ENCODE data around the gene PDAP1.
"Not testable (repeated sequence)": the region's sequence is repeated elsewhere in the genome, so short reads cannot be mapped to it uniquely, and the experiment has no call there.

Gene PDAP1

GRCh38 chr7:99380032-99380822 is 28.2 kb downstream of the PDAP1 start:
- H3K4me1 ChIP-seq (ENCODE audit: control insufficient read depth, insufficient read depth, low read length), result peaks cover 20% of the 10 kb centered on the region

GRCh38 chr7:99379693-99380031 is 28.7 kb downstream of the PDAP1 start:
- H3K27me3 ChIP-seq (ENCODE audit: control insufficient read depth, insufficient read depth, low read length); H3K36me3 ChIP-seq (ENCODE audit: control insufficient read depth, insufficient read depth, low read length); H3K9me3 ChIP-seq (ENCODE audit: control insufficient read depth, low read length); H3K4me3 ChIP-seq (ENCODE audit: low read length): not testable (repeated sequence)
- H3K9ac ChIP-seq (ENCODE audit: low read length), result peak overlapping the region; percentile 59
- peaks cover 20% of the 10 kb centered on the region for H3K4me1 ChIP-seq (ENCODE audit: control insufficient read depth, insufficient read depth, low read length)

More at GRCh38 chr7:99380032-99380822, 28.2 kb downstream of the PDAP1 start:
- Histone ChIP-seq H3K27me3 (ENCODE audit: control insufficient read depth, insufficient read depth, low read length) (no peaks in the 10 kb centered on the region), H3K4me3 (ENCODE audit: low read length) (no peak overlapping the region), H3K9me3 (ENCODE audit: control insufficient read depth, low read length) (no peaks in the 10 kb centered on the region), H3K9ac (ENCODE audit: low read length) (peak overlapping the region; percentile 59), H3K36me3 (ENCODE audit: control insufficient read depth, insufficient read depth, low read length) (no peaks in the 10 kb centered on the region)

- Histone ChIP-seq H3K9ac (ENCODE audit: low read length) (peak overlapping the region; percentile 59), H3K36me3 (ENCODE audit: control insufficient read depth, insufficient read depth, low read length) (no peaks in the 10 kb centered on the region), H3K4me1 (ENCODE audit: control insufficient read depth, insufficient read depth, low read length) (peaks cover 20% of the 10 kb centered on the region), H3K4me3 (ENCODE audit: low read length) (no peak overlapping the region), H3K9me3 (ENCODE audit: control insufficient read depth, low read length) (no peaks in the 10 kb centered on the region), H3K27me3 (ENCODE audit: control insufficient read depth, insufficient read depth, low read length) (no peaks in the 10 kb centered on the region)
These were observed 29.3 kb downstream of the PDAP1 start for GRCh38 chr7:99379043-99379577.

- H3K9me3 ChIP-seq (ENCODE audit: control insufficient read depth, low read length), result no peaks in the 10 kb centered on the region
- peak overlapping the region; percentile 64 for H3K9ac ChIP-seq (ENCODE audit: low read length)
- H3K36me3 ChIP-seq (ENCODE audit: control insufficient read depth, insufficient read depth, low read length), result no peaks in the 10 kb centered on the region
- no peaks in the 10 kb centered on the region for H3K27me3 ChIP-seq (ENCODE audit: control insufficient read depth, insufficient read depth, low read length)
- H3K4me3 ChIP-seq (ENCODE audit: low read length), result peak overlapping the region; percentile 14
- H3K4me1 ChIP-seq (ENCODE audit: control insufficient read depth, insufficient read depth, low read length), result peaks cover 18% of the 10 kb centered on the region
These were observed 33.2 kb downstream of the PDAP1 start for GRCh38 chr7:99375070-99375807.

- peak within 1 kb of the TSS; percentile 64 for H3K9ac ChIP-seq (ENCODE audit: low read length)
- H3K9me3 ChIP-seq (ENCODE audit: control insufficient read depth, low read length), result no peaks in the 10 kb centered on the region
- peaks cover 11% of the 10 kb centered on the region for H3K4me1 ChIP-seq (ENCODE audit: control insufficient read depth, insufficient read depth, low read length)
- no peaks in the 10 kb centered on the region for H3K27me3 ChIP-seq (ENCODE audit: control insufficient read depth, insufficient read depth, low read length)
- H3K36me3 ChIP-seq (ENCODE audit: control insufficient read depth, insufficient read depth, low read length), result no peaks in the 10 kb centered on the region
- H3K4me3 ChIP-seq (ENCODE audit: low read length), result peak within 1 kb of the TSS; percentile 14
These were observed 34.0 kb downstream of the PDAP1 start, which contains the start of gene ARPC1B for GRCh38 chr7:99374111-99375064. Gene ARPC1B (plus strand): TSS chr7:99374730. CDS start chr7:99385715, 10,985 bp downstream.

- Histone ChIP-seq H3K9ac (ENCODE audit: low read length) (peak overlapping the region; percentile 64), H3K4me1 (ENCODE audit: control insufficient read depth, insufficient read depth, low read length) (peaks cover 6% of the 10 kb centered on the region), H3K27me3 (ENCODE audit: control insufficient read depth, insufficient read depth, low read length) (no peaks in the 10 kb centered on the region), H3K36me3 (ENCODE audit: control insufficient read depth, insufficient read depth, low read length) (no peaks in the 10 kb centered on the region), H3K9me3 (ENCODE audit: control insufficient read depth, low read length) (no peaks in the 10 kb centered on the region), H3K4me3 (ENCODE audit: low read length) (no peak overlapping the region)
These were observed 35.0 kb downstream of the PDAP1 start for GRCh38 chr7:99373091-99374066.

- peak overlapping the region; percentile 14 for H3K9ac ChIP-seq (ENCODE audit: low read length)
- H3K36me3 ChIP-seq (ENCODE audit: control insufficient read depth, insufficient read depth, low read length), result no peaks in the 10 kb centered on the region
- no peaks in the 10 kb centered on the region for H3K9me3 ChIP-seq (ENCODE audit: control insufficient read depth, low read length)
- H3K27me3 ChIP-seq (ENCODE audit: control insufficient read depth, insufficient read depth, low read length), result no peaks in the 10 kb centered on the region
- H3K4me3 ChIP-seq (ENCODE audit: low read length), result no peak overlapping the region
- H3K4me1 ChIP-seq (ENCODE audit: control insufficient read depth, insufficient read depth, low read length), result peaks cover 6% of the 10 kb centered on the region
These were observed 35.9 kb downstream of the PDAP1 start for GRCh38 chr7:99372275-99373090.

GRCh38 chr7:99371376-99371920 is 36.9 kb downstream of the PDAP1 start:
- Histone ChIP-seq H3K9me3 (ENCODE audit: control insufficient read depth, low read length) (no peaks in the 10 kb centered on the region), H3K4me1 (ENCODE audit: control insufficient read depth, insufficient read depth, low read length) (peaks cover 6% of the 10 kb centered on the region), H3K27me3 (ENCODE audit: control insufficient read depth, insufficient read depth, low read length) (no peaks in the 10 kb centered on the region), H3K9ac (ENCODE audit: low read length) (no peak overlapping the region), H3K36me3 (ENCODE audit: control insufficient read depth, insufficient read depth, low read length) (no peaks in the 10 kb centered on the region), H3K4me3 (ENCODE audit: low read length) (no peak overlapping the region)

- no peak overlapping the region for H3K9ac ChIP-seq (ENCODE audit: low read length)
- H3K27me3 ChIP-seq (ENCODE audit: control insufficient read depth, insufficient read depth, low read length), result no peaks in the 10 kb centered on the region
- H3K9me3 ChIP-seq (ENCODE audit: control insufficient read depth, low read length), result no peaks in the 10 kb centered on the region
- H3K4me3 ChIP-seq (ENCODE audit: low read length), result no peak overlapping the region
- H3K4me1 ChIP-seq (ENCODE audit: control insufficient read depth, insufficient read depth, low read length), result peaks cover 6% of the 10 kb centered on the region
- H3K36me3 ChIP-seq (ENCODE audit: control insufficient read depth, insufficient read depth, low read length), result no peaks in the 10 kb centered on the region
These were observed 38.5 kb downstream of the PDAP1 start for GRCh38 chr7:99369767-99370391.

All from mucosa of stomach (tissue), 1 donor.